GM12878 (cell line): Measurements from ENCODE around the gene LDB2. TPM values are rescaled to one million over a fixed set of nuclear protein-coding genes. Genes with fewer than 3 reads are reported as not detected.

Experiments used
- ATAC-seq: fragments of 200-7000 bp; cut with Tn5 transposase; 3 replicates; pipeline ENCODE4 v1.9.1; 2020; ENCODE audit warnings: mild to moderate bottlenecking, moderate library complexity
- BruUV-seq: library from RNA; stranded (reverse); fragments of 400-500 nt; replicated peaks from 2 replicates; lab custom pipeline; 2021; lab: Mats Ljungman, UMichigan
- CTCF ChIA-PET: fragments of 300-600 bp; sonication (Branson Sonifier 250); formaldehyde crosslinking; extraction: SDS; loops from one replicate; lab custom pipeline; 2021; ENCODE audit warnings: inconsistent platforms; lab: Yijun Ruan, JAX
- POLR2A ChIA-PET: fragments of 350-600 bp; formaldehyde crosslinking; extraction: SDS; loops from one replicate; lab custom pipeline; 2021; ENCODE audit warnings: inconsistent platforms; lab: Charles Lee
- RAD21 ChIA-PET: fragments of 300-600 bp; sonication (Branson Sonifier 250); formaldehyde crosslinking; loops from one replicate; lab custom pipeline; 2023; ENCODE audit warnings: antibody characterized with exemption; ENCODE audit not compliant: unreplicated experiment; lab: Charles Lee
- SMC1A ChIA-PET: fragments of 300-600 bp; sonication (Branson Sonifier 250); formaldehyde crosslinking; loops from one replicate; lab custom pipeline; 2023; ENCODE audit not compliant: unreplicated experiment, uncharacterized antibody; lab: Charles Lee
- DNase-seq: peaks from one replicate; pipeline ENCODE4 v3.0.0-alpha.2; 2011; ENCODE audit warnings: low read depth, low spot score
- FAIRE-seq: peaks from 3 replicates; lab custom pipeline; 2011; peaks lifted over from hg19 to GRCh38; lab: Jason Lieb, UNC
- H2AFZ ChIP-seq: 2 replicates; pipeline ENCODE4 v1.6.0; 2011; ENCODE audit warnings: low read depth, low read length, control low read depth; ENCODE audit not compliant: control insufficient read depth
- H3K27ac ChIP-seq: 2 replicates; pipeline ENCODE4 v1.5.1; 2011; ENCODE audit warnings: control low read depth; ENCODE audit not compliant: control insufficient read depth, insufficient read depth
- H3K27me3 ChIP-seq, 2 experiments: replicated peaks in 1 of 2; 2 replicates each; pipeline versions ENCODE4 v1.6.0 to v1.6.1; 2011; ENCODE audit warnings: low read length in 1 of 2; ENCODE audit not compliant: control insufficient read depth in 2 of 2, insufficient read depth in 2 of 2
- H3K36me3 ChIP-seq, 2 experiments: 2 replicates each; pipeline ENCODE4 v1.5.1; 2011; ENCODE audit warnings: low read length in 1 of 2; ENCODE audit not compliant: control insufficient read depth in 2 of 2, insufficient read depth in 2 of 2
- H3K4me1 ChIP-seq: 2 replicates; pipeline ENCODE4 v1.6.1; 2011; ENCODE audit warnings: mild to moderate bottlenecking, low read length, moderate library complexity, mixed read lengths; ENCODE audit not compliant: control insufficient read depth, insufficient read depth
- H3K4me2 ChIP-seq: 2 replicates; pipeline ENCODE4 v1.6.0; 2011; ENCODE audit warnings: control low read depth; ENCODE audit not compliant: control insufficient read depth, insufficient read depth
- H3K4me3 ChIP-seq: fragments of 200-600 bp; sonication (generic); 2 replicates; pipeline ENCODE4 v1.5.1; 2016
- H3K79me2 ChIP-seq: 2 replicates; pipeline ENCODE4 v1.6.0; 2011; ENCODE audit warnings: low read length; ENCODE audit not compliant: control insufficient read depth, insufficient read depth
- H3K9ac ChIP-seq: 2 replicates; pipeline ENCODE4 v1.8.0; 2011; ENCODE audit warnings: low read length, control low read depth, mixed read lengths; ENCODE audit not compliant: control insufficient read depth, insufficient read depth
- H3K9me3 ChIP-seq: replicated peaks from 3 replicates; pipeline ENCODE4 v1.5.1; 2011; ENCODE audit warnings: mild to moderate bottlenecking, low read length; ENCODE audit not compliant: control insufficient read depth, insufficient read depth
- H4K20me1 ChIP-seq: 2 replicates; pipeline ENCODE4 v1.6.0; 2011; ENCODE audit not compliant: control insufficient read depth, insufficient read depth
- CEBPB ChIP-seq, 2 experiments: fragments of 150-350 bp in 1 of 2; IDR thresholded peaks; 2 replicates each; pipeline ENCODE4 v1.6.1; 2012 to 2014; ENCODE audit warnings: low read depth in 2 of 2, low read length in 2 of 2, borderline replicate concordance in 1 of 2, inconsistent platforms in 1 of 2
- CEBPZ ChIP-seq: fragments of 150-350 bp; IDR thresholded peaks from 2 replicates; pipeline ENCODE4 v1.6.1; 2016; ENCODE audit warnings: low read depth, low read length
- E2F4 ChIP-seq: IDR thresholded peaks from 2 replicates; pipeline ENCODE4 v1.6.1; 2012; ENCODE audit warnings: low read depth, low read length, improper control_type of control experiment
- MEF2A ChIP-seq: IDR thresholded peaks from 2 replicates; pipeline ENCODE4 v1.6.1; 2011; ENCODE audit warnings: low read depth, mild to moderate bottlenecking, low read length, moderate library complexity; ENCODE audit not compliant: insufficient read depth
- NR2F1 ChIP-seq: fragments of 450-650 bp; conservative IDR thresholded peaks from 2 replicates; pipeline ENCODE4 v1.6.1; 2017; ENCODE audit warnings: mild to moderate bottlenecking
- PML ChIP-seq: IDR thresholded peaks from 2 replicates; pipeline ENCODE4 v1.6.1; 2012; ENCODE audit warnings: low read length, inconsistent platforms
- RUNX3 ChIP-seq: IDR thresholded peaks from 2 replicates; pipeline ENCODE4 v1.6.1; 2012; ENCODE audit warnings: low read length, inconsistent platforms
- SP1 ChIP-seq: IDR thresholded peaks from one replicate; pipeline ENCODE4 v1.6.1; 2011; ENCODE audit warnings: low read depth, low read length
- TCF3 ChIP-seq: IDR thresholded peaks from 2 replicates; pipeline ENCODE4 v1.6.1; 2012; ENCODE audit warnings: low read depth, mild to moderate bottlenecking, low read length, borderline replicate concordance; ENCODE audit not compliant: insufficient read depth
- ZSCAN29 ChIP-seq: fragments of 450-650 bp; IDR thresholded peaks from 2 replicates; pipeline ENCODE4 v1.6.1; 2017; ENCODE audit warnings: mild to moderate bottlenecking, moderate library complexity
- WGBS: methylation state at CpG from one replicate; pipeline ENCODE4 v1.1.6; 2016; ENCODE audit warnings: low lambda C conversion rate; ENCODE audit not compliant: insufficient replicate concordance, insufficient coverage; ENCODE audit errors: missing lambda C conversion rate; 5-methylcytosine and 5-hydroxymethylcytosine counted together
- in situ Hi-C: fragments of 300-500 bp; cut with MboI; formaldehyde crosslinking; loops from 9 replicates; pipeline ENCODE4 v1.14.3; 2018; ENCODE audit warnings: mixed read lengths
- intact Hi-C: fragments of 100-400 bp; cut with micrococcal nuclease; formaldehyde crosslinking; loops from one replicate; pipeline ENCODE4 v1.14.2; 2022; ENCODE audit not compliant: unreplicated experiment
- polyA plus RNA-seq, 11 experiments: library from polyadenylated mRNA; depleted of rRNA in 4 of 11; unstranded in 6 of 11; stranded (reverse) in 5 of 11; fragments of >200 nt; fragmentation: Nextera tagmentation in 4 of 11; fragmentation: Illumina TruSeq in 1 of 11; extraction: Ambion mirVana in 4 of 11; extraction: Trizol in 1 of 11; gene quantifications; 1 replicate in 1 of 11; 2 replicates in 10 of 11; pipeline versions ENCODE4 v1.2.1 to v1.2.3, GENCODE V29; 2011 to 2016; ENCODE audit warnings: inconsistent platforms in 2 of 11, missing spikeins in 2 of 11, low read depth in 1 of 11
- total RNA-seq, 4 experiments: library from RNA; depleted of rRNA in 3 of 4; stranded (reverse); fragments of >200 nt in 3 of 4; fragmentation: Illumina TruSeq in 1 of 4; extraction: Trizol in 1 of 4; gene quantifications; 2 replicates each; pipeline versions ENCODE4 v1.2.1 to v1.2.3, GENCODE V29; 2013 to 2021

The LDB2 gene
- total and polyA plus RNA-seq, 10 of the 15 experiments (the other 5 are each of a cell fraction or from before 2014, with no cell fraction given), result 0.15 TPM; not detected in 9

GRCh38 chr4:16791460-16791859, 107.0 kb downstream of the LDB2 start:
- SMC1A ChIA-PET, result no interaction called here
- no peaks in the 10 kb centered on the region for H4K20me1 ChIP-seq
- H3K9me3 ChIP-seq, result no peaks in the 10 kb centered on the region
- FAIRE-seq (no peak), ATAC-seq (no peak)
- in situ Hi-C loops, result no loop called here
- H3K4me3 ChIP-seq, result no peak overlapping the region
- RAD21 ChIA-PET, result interaction anchor here (1.5 kb wide), 1 partner anchor 532 kb away, joined by 4 read pairs; no protein-coding TSS in a partner anchor
- H3K4me1 ChIP-seq, result no peaks in the 10 kb centered on the region
- TF ChIP-seq RUNX3, result no peak
- TF ChIP-seq, all 136 proteins: peak for 0
- no peak overlapping the region for H3K27ac ChIP-seq
- H3K4me2 ChIP-seq, result no peak overlapping the region
- 23% methylated on average over 6 of the region's 6 CpGs for WGBS
- no peaks in the 10 kb centered on the region for H3K27me3 ChIP-seq
- BruUV-seq, result no TSS peak
- ChIA-PET POLR2A (no interaction called here), CTCF (interaction anchor here (1.0 to 1.4 kb wide), 3 partner anchors 499 to 657 kb away, joined by 3 read pairs; no protein-coding TSS in a partner anchor)
- no peak overlapping the region for H3K9ac ChIP-seq
- H2AFZ ChIP-seq, result no peak overlapping the region
- no peaks in the 10 kb centered on the region for H3K79me2 ChIP-seq
- intact Hi-C loops, result loop anchor here (5.0 kb wide), 1 partner anchor 656 kb away; no protein-coding TSS in a partner anchor
- no peak for DNase-seq
- H3K36me3 ChIP-seq, result no peaks in the 10 kb centered on the region

- intact Hi-C loops (loop anchor here (5.0 kb wide), 1 partner anchor 657 kb away; no protein-coding TSS in a partner anchor), in situ Hi-C loops (no loop called here)
- WGBS, result 44% methylated on average over 8 of the region's 8 CpGs
- Histone ChIP-seq H2AFZ (no peak overlapping the region), H3K27ac (no peak overlapping the region), H3K27me3 (no peaks in the 10 kb centered on the region), H3K9me3 (no peaks in the 10 kb centered on the region), H3K36me3 (no peaks in the 10 kb centered on the region), H3K79me2 (no peaks in the 10 kb centered on the region), H4K20me1 (no peaks in the 10 kb centered on the region), H3K4me2 (no peak overlapping the region), H3K4me1 (no peaks in the 10 kb centered on the region), H3K4me3 (no peak overlapping the region), H3K9ac (no peak overlapping the region)
- BruUV-seq, result no TSS peak
- CTCF ChIA-PET, result interaction anchor here (0.7 to 1.4 kb wide), 3 partner anchors 498 to 658 kb away, joined by 3 to 4 read pairs (median 3); no protein-coding TSS in a partner anchor
- FAIRE-seq (no peak), DNase-seq (no peak), ATAC-seq (no peak)
- POLR2A ChIA-PET, result no interaction called here
- SMC1A ChIA-PET, result no interaction called here
- RAD21 ChIA-PET, result no interaction called here
- TF ChIP-seq CEBPB (IDR thresholded peaks at IDR 0.05; ENCODE audit: borderline replicate concordance in 1 of 2, low read depth in 2 of 2, low read length in 2 of 2), result no peak
- TF ChIP-seq PML, result no peak
- TF ChIP-seq SP1, result no peak
- TF ChIP-seq TCF3, result no peak
- TF ChIP-seq MEF2A, result no peak
- TF ChIP-seq E2F4, result no peak
- no peak for TF ChIP-seq NR2F1
- TF ChIP-seq CEBPZ, result no peak
- TF ChIP-seq ZSCAN29, result no peak
Observed at GRCh38 chr4:16790508-16790907, 107.9 kb downstream of the LDB2 start.
